Stimulated activated CD4-positive, alpha-beta T cell treated with anti-CD3 and anti-CD28 coated beads, Interleukin-4, amount 100 ng/mL, for 4 hours (primary cell): Measurements from ENCODE around the gene FAM117A.
A peak's percentile ranks its signal among the peaks of the same experiment; 100 is the strongest.
"Not testable (repeated sequence)": the region's sequence is repeated elsewhere in the genome, so short reads cannot be mapped to it uniquely, and the experiment has no call there.

ENCODE experiments used
- DNase-seq, 2 experiments: peaks; one replicate each; pipeline ENCODE4 v3.0.0-alpha.2; 2020

Gene FAM117A

GRCh38 chr17:49739641-49740271 lies 24.2 kb downstream of the FAM117A start:
- DNase-seq: peak; percentile 65 to 85

GRCh38 chr17:49738456-49739163 lies 25.3 kb downstream of the FAM117A start:
- DNase-seq: no peak

GRCh38 chr17:49734515-49735490 lies 29.1 kb downstream of the FAM117A start:
- no peak for DNase-seq

- no peak for DNase-seq
Measured at GRCh38 chr17:49731435-49731831, 32.5 kb downstream of the FAM117A start.

- no peak for DNase-seq
Measured at GRCh38 chr17:49730785-49731434, 33.0 kb downstream of the FAM117A start.

GRCh38 chr17:49730078-49730784 lies 33.7 kb downstream of the FAM117A start:
- DNase-seq: no peak

- no peak for DNase-seq
Measured at GRCh38 chr17:49729069-49729468, 34.9 kb downstream of the FAM117A start.

- no peak for DNase-seq
Measured at GRCh38 chr17:49728425-49728824, 35.5 kb downstream of the FAM117A start.

GRCh38 chr17:49727380-49727779 lies 36.6 kb downstream of the FAM117A start:
- no peak for DNase-seq

- no peak for DNase-seq
Measured at GRCh38 chr17:49725452-49726130, 38.3 kb downstream of the FAM117A start.

GRCh38 chr17:49724552-49724951 lies 39.4 kb downstream of the FAM117A start:
- DNase-seq: not testable (repeated sequence)

GRCh38 chr17:49723423-49723822 lies 40.5 kb downstream of the FAM117A start:
- no peak for DNase-seq

- no peak for DNase-seq
Measured at GRCh38 chr17:49722066-49722465, 41.9 kb downstream of the FAM117A start.

GRCh38 chr17:49717371-49717861 lies 46.5 kb downstream of the FAM117A start:
- no peak for DNase-seq

- no peak for DNase-seq
Measured at GRCh38 chr17:49716668-49717364, 47.1 kb downstream of the FAM117A start.

- peak in 1 of 2 experiments; percentile 46 for DNase-seq
Measured at GRCh38 chr17:49715717-49716279, 48.1 kb downstream of the FAM117A start.

GRCh38 chr17:49715216-49715615 lies 48.7 kb downstream of the FAM117A start:
- DNase-seq: no peak

- no peak for DNase-seq
Measured at GRCh38 chr17:49708515-49709183, 55.3 kb downstream of the FAM117A start.

GRCh38 chr17:49707608-49708514 lies 56.1 kb downstream of the FAM117A start, which contains the start of gene SLC35B1:
SLC35B1 (minus strand) TSS chr17:49707964; CDS start chr17:49707833, 131 bp downstream.
- peak; percentile 96 to 98 for DNase-seq
